GM23338 (cell line): ENCODE results near the gene TMEM44. TPM values are rescaled to one million over a fixed set of nuclear protein-coding genes. Genes with fewer than 3 reads are reported as not detected.

Experiments used
- ATAC-seq: fragments of 200-7000 bp; cut with Tn5 transposase; 3 replicates; pipeline ENCODE4 v1.9.1; 2020
- DNase-seq: peaks from one replicate; pipeline ENCODE4 v3.0.0-alpha.2; 2015; ENCODE audit warnings: low spot score
- H2AFZ ChIP-seq: fragments of 200-600 bp; sonication (generic); 2 replicates; pipeline ENCODE4 v1.8.0; 2016; ENCODE audit warnings: antibody characterized with exemption, mild to moderate bottlenecking, moderate library complexity
- H3F3A ChIP-seq: fragments of 200-600 bp; sonication (generic); replicated peaks from 2 replicates; pipeline ENCODE4 v1.8.0; 2017; ENCODE audit warnings: antibody characterized with exemption, mixed run types, low read depth
- H3K27ac ChIP-seq: fragments of 200-600 bp; sonication (generic); 2 replicates; pipeline ENCODE4 v1.6.1; 2016; ENCODE audit warnings: low read depth
- H3K27me3 ChIP-seq: fragments of 200-600 bp; sonication (generic); 2 replicates; pipeline ENCODE4 v1.8.0; 2016; ENCODE audit warnings: mild to moderate bottlenecking, mixed run types, moderate library complexity; ENCODE audit not compliant: insufficient read depth
- H3K36me3 ChIP-seq: fragments of 200-600 bp; sonication (generic); 2 replicates; pipeline ENCODE4 v1.8.0; 2016; ENCODE audit warnings: mild to moderate bottlenecking; ENCODE audit not compliant: insufficient read depth
- H3K4me1 ChIP-seq: fragments of 200-600 bp; sonication (generic); 2 replicates; pipeline ENCODE4 v1.8.0; 2016; ENCODE audit warnings: mild to moderate bottlenecking, moderate library complexity; ENCODE audit not compliant: insufficient read depth
- H3K4me2 ChIP-seq: fragments of 200-600 bp; sonication (generic); 2 replicates; pipeline ENCODE4 v1.7.1; 2017; ENCODE audit warnings: mixed run types
- H3K4me3 ChIP-seq: fragments of 200-600 bp; sonication (generic); 2 replicates; pipeline ENCODE4 v1.6.1; 2016; ENCODE audit warnings: mixed run types
- H3K79me2 ChIP-seq: fragments of 200-600 bp; sonication (generic); replicated peaks from 2 replicates; pipeline ENCODE4 v1.8.0; 2017; ENCODE audit warnings: mild to moderate bottlenecking; ENCODE audit not compliant: insufficient read depth
- H3K9me2 ChIP-seq: fragments of 200-600 bp; sonication (generic); 2 replicates; pipeline ENCODE4 v1.8.0; 2017; ENCODE audit not compliant: insufficient read depth
- H4K20me1 ChIP-seq: fragments of 200-600 bp; sonication (generic); replicated peaks from 2 replicates; pipeline ENCODE4 v1.8.0; 2017; ENCODE audit warnings: mild to moderate bottlenecking; ENCODE audit not compliant: insufficient read depth
- H3K27ac Mint-ChIP-seq: 2 replicates; pipeline ENCODE4 v1.8.0; 2020; ENCODE audit warnings: inconsistent platforms, mild to moderate bottlenecking, moderate library complexity, mixed read lengths
- H3K27me3 Mint-ChIP-seq: 3 replicates; pipeline ENCODE4 v1.8.0; 2022; ENCODE audit warnings: low read depth, mild to moderate bottlenecking, moderate library complexity, mixed read lengths, inconsistent platforms; ENCODE audit not compliant: insufficient read depth, poor library complexity
- H3K36me3 Mint-ChIP-seq: 3 replicates; pipeline ENCODE4 v1.8.0; 2021; ENCODE audit warnings: low read depth, mild to moderate bottlenecking, inconsistent platforms, moderate library complexity, mixed read lengths
- H3K4me1 Mint-ChIP-seq: 3 replicates; pipeline ENCODE4 v1.8.0; 2020; ENCODE audit warnings: mild to moderate bottlenecking, inconsistent platforms, mixed read lengths
- H3K4me3 Mint-ChIP-seq: 3 replicates; pipeline ENCODE4 v1.8.0; 2021; ENCODE audit warnings: moderate library complexity, mild to moderate bottlenecking, inconsistent platforms, mixed read lengths
- H3K9me3 Mint-ChIP-seq: 3 replicates; pipeline ENCODE4 v1.8.0; 2020; ENCODE audit warnings: moderate library complexity, mild to moderate bottlenecking, inconsistent platforms, mixed read lengths
- CREB1 ChIP-seq: fragments of 250-450 bp; sonication (Bioruptor Pico); IDR thresholded peaks from 2 replicates; pipeline ENCODE4 v1.5.0; 2020; ENCODE audit warnings: low read depth, mild to moderate bottlenecking, moderate library complexity
- EZH2 ChIP-seq: fragments of 200-600 bp; sonication (generic); IDR thresholded peaks from one replicate; pipeline ENCODE4 v1.8.0; 2017; ENCODE audit warnings: antibody characterized with exemption, mild to moderate bottlenecking, low read depth; ENCODE audit not compliant: unreplicated experiment
- EZH2phosphoT487 ChIP-seq: fragments of 200-600 bp; sonication (generic); IDR thresholded peaks from one replicate; pipeline ENCODE4 v1.8.1; 2018; ENCODE audit warnings: antibody characterized with exemption; ENCODE audit not compliant: unreplicated experiment
- JUNB ChIP-seq: IDR thresholded peaks from one replicate; pipeline ENCODE4 v1.6.1; 2016; ENCODE audit warnings: antibody characterized with exemption; ENCODE audit not compliant: unreplicated experiment
- NANOG ChIP-seq: IDR thresholded peaks from 2 replicates; pipeline ENCODE4 v1.6.1; 2016; ENCODE audit warnings: antibody characterized with exemption, borderline replicate concordance
- POLR2AphosphoS5 ChIP-seq: IDR thresholded peaks from 2 replicates; pipeline ENCODE4 v1.6.1; 2016; ENCODE audit warnings: antibody characterized with exemption, low read depth
- REST ChIP-seq: IDR thresholded peaks from one replicate; pipeline ENCODE4 v1.6.1; 2018; ENCODE audit warnings: antibody characterized with exemption; ENCODE audit not compliant: unreplicated experiment
- STAT1 ChIP-seq: IDR thresholded peaks from one replicate; pipeline ENCODE4 v1.6.1; 2016; ENCODE audit warnings: antibody characterized with exemption; ENCODE audit not compliant: unreplicated experiment
- ZNF114 ChIP-seq: fragments of 250-450 bp; sonication (Bioruptor Pico); IDR thresholded peaks from 2 replicates; pipeline ENCODE4 v1.5.0; 2020; ENCODE audit warnings: mild to moderate bottlenecking, moderate library complexity
- ZNF331 ChIP-seq: fragments of 250-450 bp; sonication (Bioruptor Pico); IDR thresholded peaks from 2 replicates; pipeline ENCODE4 v1.5.0; 2020; ENCODE audit warnings: low read depth, mild to moderate bottlenecking, moderate library complexity
- ZNF462 ChIP-seq: fragments of 250-450 bp; sonication (Bioruptor Pico); IDR thresholded peaks from 2 replicates; pipeline ENCODE4 v1.5.0; 2020; ENCODE audit warnings: mild to moderate bottlenecking, moderate library complexity
- polyA plus RNA-seq: library from polyadenylated mRNA; unstranded; fragments of >200 nt; fragmentation: Nextera tagmentation; extraction: Ambion mirVana; gene quantifications from 2 replicates; pipeline ENCODE4 v1.2.1, GENCODE V29; 2016
- total RNA-seq: library from RNA; depleted of rRNA; stranded (reverse); fragments of >200 nt; shearing (Covaris generic); gene quantifications from 2 replicates; pipeline ENCODE4 v1.2.3, GENCODE V29; 2014
- TF ChIP-seq, protein P1 (sequence below), 2 experiments: fragments of 200-600 bp in 1 of 2; sonication (generic) in 1 of 2; conservative IDR thresholded peaks; 2 replicates each; pipeline versions ENCODE4 v1.5.1 to v1.6.1; 2016 to 2017; ENCODE audit warnings: antibody characterized with exemption in 2 of 2, low read depth in 2 of 2, mild to moderate bottlenecking in 2 of 2, moderate library complexity in 1 of 2
- TF ChIP-seq, protein P2 (sequence below): IDR thresholded peaks from 2 replicates; pipeline ENCODE4 v1.6.1; 2016; ENCODE audit warnings: antibody characterized with exemption

Gene TMEM44
- total and polyA plus RNA-seq, 2 experiments from 2014 or later, result 10.0 to 10.5 TPM

- Mint-ChIP-seq H3K4me1 (no peaks in the 10 kb centered on the region), H3K27ac (no peak overlapping the region), H3K27me3 (no peaks in the 10 kb centered on the region), H3K36me3 (peaks cover 62% of the 10 kb centered on the region), H3K9me3 (no peaks in the 10 kb centered on the region; the same call in 2 of the 3 replicates), H3K4me3 (no peak overlapping the region)
- peaks cover 20% of the 10 kb centered on the region for H3K36me3 ChIP-seq
- no peak overlapping the region for H3K27ac ChIP-seq
- no peaks in the 10 kb centered on the region for H3K9me2 ChIP-seq
- H3K27me3 ChIP-seq, result no peaks in the 10 kb centered on the region
- ATAC-seq (no peak), DNase-seq (no peak)
- H3K79me2 ChIP-seq, result no peaks in the 10 kb centered on the region
- no peak for TF ChIP-seq ZNF114 (CRISPR knock-in tag)
- TF ChIP-seq EZH2phosphoT487, result no peak
- no peak for TF ChIP-seq STAT1
- TF ChIP-seq EZH2, result no peak
- TF ChIP-seq ZNF331 (CRISPR knock-in tag), result no peak
- TF ChIP-seq CREB1 (CRISPR knock-in tag), result no peak
- TF ChIP-seq ZNF462 (CRISPR knock-in tag), result no peak
- TF ChIP-seq, protein P1, sequence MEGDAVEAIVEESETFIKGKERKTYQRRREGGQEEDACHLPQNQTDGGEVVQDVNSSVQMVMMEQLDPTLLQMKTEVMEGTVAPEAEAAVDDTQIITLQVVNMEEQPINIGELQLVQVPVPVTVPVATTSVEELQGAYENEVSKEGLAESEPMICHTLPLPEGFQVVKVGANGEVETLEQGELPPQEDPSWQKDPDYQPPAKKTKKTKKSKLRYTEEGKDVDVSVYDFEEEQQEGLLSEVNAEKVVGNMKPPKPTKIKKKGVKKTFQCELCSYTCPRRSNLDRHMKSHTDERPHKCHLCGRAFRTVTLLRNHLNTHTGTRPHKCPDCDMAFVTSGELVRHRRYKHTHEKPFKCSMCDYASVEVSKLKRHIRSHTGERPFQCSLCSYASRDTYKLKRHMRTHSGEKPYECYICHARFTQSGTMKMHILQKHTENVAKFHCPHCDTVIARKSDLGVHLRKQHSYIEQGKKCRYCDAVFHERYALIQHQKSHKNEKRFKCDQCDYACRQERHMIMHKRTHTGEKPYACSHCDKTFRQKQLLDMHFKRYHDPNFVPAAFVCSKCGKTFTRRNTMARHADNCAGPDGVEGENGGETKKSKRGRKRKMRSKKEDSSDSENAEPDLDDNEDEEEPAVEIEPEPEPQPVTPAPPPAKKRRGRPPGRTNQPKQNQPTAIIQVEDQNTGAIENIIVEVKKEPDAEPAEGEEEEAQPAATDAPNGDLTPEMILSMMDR (conservative IDR thresholded peaks at IDR 0.05; ENCODE audit: low read depth in 2 of 2), result no peak
- TF ChIP-seq JUNB, result no peak
- TF ChIP-seq, protein P2, sequence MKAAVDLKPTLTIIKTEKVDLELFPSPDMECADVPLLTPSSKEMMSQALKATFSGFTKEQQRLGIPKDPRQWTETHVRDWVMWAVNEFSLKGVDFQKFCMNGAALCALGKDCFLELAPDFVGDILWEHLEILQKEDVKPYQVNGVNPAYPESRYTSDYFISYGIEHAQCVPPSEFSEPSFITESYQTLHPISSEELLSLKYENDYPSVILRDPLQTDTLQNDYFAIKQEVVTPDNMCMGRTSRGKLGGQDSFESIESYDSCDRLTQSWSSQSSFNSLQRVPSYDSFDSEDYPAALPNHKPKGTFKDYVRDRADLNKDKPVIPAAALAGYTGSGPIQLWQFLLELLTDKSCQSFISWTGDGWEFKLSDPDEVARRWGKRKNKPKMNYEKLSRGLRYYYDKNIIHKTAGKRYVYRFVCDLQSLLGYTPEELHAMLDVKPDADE, result no peak
- TF ChIP-seq POLR2AphosphoS5, result no peak
- TF ChIP-seq NANOG, result no peak
- TF ChIP-seq REST, result no peak
- H4K20me1 ChIP-seq, result peaks cover 6% of the 10 kb centered on the region
- H2AFZ ChIP-seq, result no peak overlapping the region
- H3K4me3 ChIP-seq, result no peak overlapping the region
- H3F3A ChIP-seq, result no peaks in the 10 kb centered on the region
- no peak overlapping the region for H3K4me2 ChIP-seq
- H3K4me1 ChIP-seq, result no peaks in the 10 kb centered on the region
These were observed 9.6 kb upstream of the TMEM44 start for GRCh38 chr3:194642769-194643168.
